GM19324 (cell line): ENCODE results near the gene CARD14.
"Not testable (repeated sequence)": the region's sequence is repeated elsewhere in the genome, so short reads cannot be mapped to it uniquely, and the experiment has no call there.

Experiments
- ATAC-seq: cut with Tn5 transposase; IDR thresholded peaks from one replicate; pipeline ENCODE4 v1.9.1; 2021; ENCODE audit warnings: mild to moderate bottlenecking, moderate library complexity; ENCODE audit not compliant: unreplicated experiment, low FRiP score

CARD14 gene

GRCh38 chr17:80222376-80223141 is 52.7 kb downstream of the CARD14 start:
- ATAC-seq = no peak

- no peak for ATAC-seq
Observed at GRCh38 chr17:80223142-80223815, 53.4 kb downstream of the CARD14 start.

DNA sequence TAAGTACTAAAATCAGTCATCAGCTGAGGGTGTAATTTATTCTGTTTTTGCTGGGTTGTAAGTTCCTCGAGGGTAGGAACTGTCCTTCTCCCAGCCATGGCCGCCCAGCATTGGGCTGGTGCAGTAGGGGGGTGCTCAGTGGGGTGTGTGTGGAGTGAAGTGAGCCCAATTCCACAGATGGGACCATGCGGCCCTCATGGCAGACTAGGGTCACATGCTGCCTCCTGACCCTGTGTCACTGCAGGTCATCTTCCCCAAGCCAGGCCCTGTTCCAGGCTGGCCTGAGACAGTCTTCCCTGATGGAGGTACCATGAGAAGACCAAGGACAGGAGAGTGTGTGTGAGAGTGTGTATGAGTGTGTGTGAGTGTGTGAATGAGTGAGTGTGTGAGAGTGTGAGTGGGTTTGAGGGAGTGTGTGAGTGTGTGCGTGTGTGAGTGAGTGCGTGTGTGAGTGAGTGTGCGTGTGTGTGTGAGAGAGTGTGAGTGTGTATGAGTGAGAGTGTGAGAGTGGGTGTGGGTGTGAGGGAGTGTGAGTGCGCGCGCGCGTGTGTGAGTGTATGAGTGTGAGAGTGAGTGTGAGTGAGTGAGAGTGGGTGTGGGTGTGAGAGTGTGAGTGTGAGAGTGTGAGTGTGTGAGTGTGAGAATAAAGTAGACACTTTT is 54.1 kb downstream of the CARD14 start:
- ATAC-seq = no peak

- ATAC-seq = no peak
Observed at GRCh38 chr17:80224683-80225082, 54.9 kb downstream of the CARD14 start.

GRCh38 chr17:80225230-80225629 is 55.4 kb downstream of the CARD14 start:
- ATAC-seq = no peak

DNA sequence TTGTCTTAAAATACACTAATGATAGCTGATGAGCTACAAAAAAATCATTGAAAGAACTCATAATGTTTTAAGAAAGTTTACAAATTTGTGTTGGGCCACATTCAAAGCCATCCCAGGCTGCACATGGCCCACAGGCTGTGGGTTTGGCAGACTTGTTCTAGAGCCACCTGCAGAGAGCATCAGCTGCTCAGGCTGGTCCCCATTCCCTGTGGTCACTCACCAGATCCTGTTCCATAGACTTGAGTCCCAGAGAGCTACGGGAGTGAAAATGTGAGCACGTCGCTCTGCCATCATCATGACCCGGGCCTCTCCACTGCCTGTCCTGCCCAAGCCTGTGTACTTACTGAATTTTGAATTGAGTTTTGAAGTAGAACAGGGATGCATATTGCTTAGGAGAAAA is 57.3 kb downstream of the CARD14 start:
- ATAC-seq = no peak

DNA sequence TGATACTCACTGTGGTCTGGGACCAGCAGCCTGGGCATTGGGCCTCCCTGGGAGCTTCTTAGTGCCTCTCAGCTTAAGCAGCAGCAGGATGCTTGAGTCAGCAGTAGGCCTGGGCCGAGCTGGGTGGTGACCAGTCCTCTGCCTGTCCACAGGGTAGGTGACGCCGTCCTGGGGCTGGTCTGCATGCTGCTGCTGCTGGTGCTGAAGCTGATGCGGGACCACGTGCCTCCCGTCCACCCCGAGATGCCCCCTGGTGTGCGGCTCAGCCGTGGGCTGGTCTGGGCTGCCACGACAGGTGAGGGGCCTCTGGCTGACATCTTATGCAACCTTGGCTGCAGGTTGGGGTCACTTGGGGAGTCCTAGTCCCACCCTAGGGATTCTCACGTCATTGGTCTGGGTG is 57.8 kb downstream of the CARD14 start:
- ATAC-seq = no peak

- ATAC-seq = no peak
Observed at GRCh38 chr17:80228477-80228876, 58.6 kb downstream of the CARD14 start.

DNA sequence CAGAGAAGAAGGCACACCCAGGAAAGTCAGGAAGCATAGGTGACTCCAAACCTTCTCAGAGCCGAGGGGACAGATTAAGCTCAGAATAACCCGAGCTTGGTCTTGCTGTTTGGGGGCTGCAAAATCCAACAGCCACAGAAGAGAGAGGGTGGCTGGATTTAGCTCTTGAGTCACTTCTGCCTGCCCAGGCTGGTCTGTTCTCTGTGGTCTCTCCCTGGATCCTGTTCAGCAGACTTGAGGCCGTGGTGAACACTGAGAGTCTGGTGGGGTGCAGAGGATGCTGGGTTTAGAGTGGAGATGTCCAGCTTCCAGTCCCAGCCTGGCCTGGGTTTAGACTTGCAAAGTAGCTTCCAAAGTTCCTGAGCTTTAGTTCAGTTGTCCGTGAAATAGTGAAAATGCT is 59.2 kb downstream of the CARD14 start:
- ATAC-seq = no peak

GRCh38 chr17:80232438-80232837 is 62.6 kb downstream of the CARD14 start:
- ATAC-seq = no peak

DNA sequence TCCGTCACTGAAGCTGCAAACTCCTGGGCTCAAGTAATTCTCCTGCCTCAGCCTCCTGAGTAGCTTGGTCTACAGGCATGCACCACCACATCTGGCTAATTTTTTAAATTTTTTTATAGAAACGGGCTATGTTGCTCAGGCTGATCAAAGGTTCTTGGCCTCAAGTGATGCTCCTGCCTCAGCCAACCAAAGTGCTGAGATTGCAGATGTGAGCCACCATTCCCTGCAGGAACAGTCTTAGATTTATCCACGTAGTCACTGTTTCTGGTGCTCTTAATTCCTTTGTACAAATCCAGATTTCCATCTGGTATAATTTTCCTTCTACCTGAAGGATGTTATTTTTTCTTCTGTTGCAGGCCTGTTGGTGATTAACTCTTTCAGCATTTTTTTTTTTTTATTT is 63.4 kb downstream of the CARD14 start:
- no peak for ATAC-seq

- no peak for ATAC-seq
Observed at GRCh38 chr17:80236911-80237310, 67.1 kb downstream of the CARD14 start.

- no peak for ATAC-seq
Observed at GRCh38 chr17:80237386-80237785, 67.6 kb downstream of the CARD14 start.

DNA sequence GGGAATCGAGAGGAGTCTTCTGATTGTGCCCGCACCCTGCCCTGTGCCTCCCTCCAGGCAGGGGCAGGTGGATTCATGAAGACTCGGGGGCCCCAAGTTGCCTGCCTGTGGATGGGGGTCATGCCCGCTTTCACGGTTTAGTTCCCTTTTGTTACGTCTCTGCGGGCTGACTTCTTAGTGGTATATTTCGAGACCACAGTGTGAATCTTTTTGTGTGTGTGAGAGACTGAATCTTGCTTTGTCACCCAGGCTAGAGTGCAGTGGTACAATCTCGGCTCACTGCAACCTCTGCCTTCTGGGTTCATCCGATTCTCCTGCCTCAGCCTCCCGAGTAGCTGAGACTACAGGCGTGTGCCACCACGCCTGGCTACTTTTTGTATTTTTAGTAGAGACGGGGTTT is 72.7 kb downstream of the CARD14 start:
- no peak for ATAC-seq

DNA sequence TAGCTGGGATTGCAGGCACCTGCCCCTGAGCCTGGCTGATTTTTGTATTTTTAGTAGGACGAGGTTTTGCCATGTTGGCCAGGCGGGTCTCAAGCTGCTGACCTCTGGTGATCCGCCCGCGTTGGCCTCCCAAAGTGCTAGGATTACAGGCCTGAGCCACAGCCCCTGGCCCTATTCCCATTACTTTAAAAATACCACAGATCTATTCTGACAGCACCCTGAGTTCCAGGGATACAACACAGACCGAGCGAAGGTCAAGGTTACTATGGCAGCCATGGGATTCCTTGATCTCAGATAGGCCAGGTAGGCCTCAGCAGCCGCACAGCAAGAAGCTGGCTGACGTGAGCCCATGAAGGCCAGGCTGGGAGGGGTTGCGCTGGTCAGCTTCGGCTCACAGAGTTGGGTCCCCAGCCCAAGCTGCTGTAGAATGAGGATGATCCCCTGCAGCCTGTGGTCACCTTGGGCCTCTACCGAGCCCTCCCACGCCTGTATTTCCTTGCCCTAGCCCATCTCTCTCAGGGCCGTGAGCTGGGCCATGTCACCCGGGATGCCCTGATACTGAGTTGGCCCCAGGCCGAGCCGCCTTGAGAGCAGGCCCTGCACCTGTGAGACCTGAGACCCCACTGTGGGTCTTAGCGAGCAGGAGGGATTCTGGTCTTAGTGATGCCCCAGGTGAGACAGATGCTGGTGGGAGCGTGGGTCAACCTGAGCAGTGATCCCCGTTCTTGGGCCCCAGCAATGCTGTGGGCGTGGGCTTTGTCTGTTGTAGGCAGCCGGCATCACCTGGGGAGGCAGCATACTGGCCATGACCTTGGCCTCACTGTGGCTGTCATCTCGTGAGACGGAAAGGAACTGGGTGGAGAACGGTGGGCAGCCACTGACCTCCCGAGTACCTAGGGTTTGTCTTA is 74.0 kb downstream of the CARD14 start:
- no peak for ATAC-seq

GRCh38 chr17:80244448-80244847 is 74.6 kb downstream of the CARD14 start:
- ATAC-seq = not testable (repeated sequence)

DNA sequence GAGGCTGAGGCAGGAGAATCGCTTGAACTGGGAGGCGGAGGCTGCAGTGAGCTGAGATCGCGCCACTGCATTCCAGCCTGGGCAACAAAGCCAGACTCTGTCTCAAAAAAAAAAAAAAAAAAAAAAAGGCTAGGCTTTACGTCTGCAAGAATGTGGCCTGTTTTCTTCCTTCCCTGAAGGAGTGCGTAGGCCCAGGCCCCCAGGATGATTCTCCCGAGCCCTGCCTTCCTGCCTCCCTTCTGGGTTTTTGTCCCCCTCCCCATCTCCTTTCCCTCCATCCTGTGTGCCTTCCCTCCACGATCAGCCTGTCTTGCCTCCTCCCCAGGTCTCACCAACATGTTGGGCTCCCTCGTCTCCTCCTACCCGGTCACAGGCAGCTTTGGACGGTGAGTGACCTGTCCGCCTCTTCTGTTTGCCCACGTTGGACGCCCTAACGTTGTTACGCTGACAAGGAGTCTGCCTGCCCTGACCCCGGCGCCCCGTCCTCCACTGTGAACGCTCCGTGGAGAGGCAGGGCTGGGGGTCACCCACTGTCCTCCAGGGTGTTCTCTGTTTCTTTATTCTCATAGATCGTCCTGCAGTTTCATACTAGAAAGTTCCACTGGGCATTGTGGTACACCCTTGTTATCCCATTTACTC is 75.2 kb downstream of the CARD14 start:
- ATAC-seq = no peak

GRCh38 chr17:80245566-80246265 is 75.9 kb downstream of the CARD14 start:
- ATAC-seq = no peak

DNA sequence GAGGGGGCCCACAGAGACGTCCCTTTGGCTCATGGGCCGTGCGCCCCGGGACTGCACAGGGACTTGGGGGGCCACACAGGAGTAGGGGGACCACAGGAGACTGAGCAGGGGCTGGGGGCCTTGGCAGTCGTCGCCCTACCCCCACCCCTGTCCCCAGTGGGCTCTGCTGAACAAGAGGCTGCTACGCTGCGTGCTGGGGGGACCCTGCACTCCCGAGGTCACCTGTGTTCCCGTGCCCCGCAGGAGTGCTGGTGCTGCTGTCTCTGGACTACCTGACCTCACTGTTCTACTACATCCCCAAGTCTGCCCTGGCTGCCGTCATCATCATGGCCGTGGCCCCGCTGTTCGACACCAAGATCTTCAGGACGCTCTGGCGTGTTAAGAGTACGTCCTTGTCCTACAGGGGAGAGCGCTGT is 76.4 kb downstream of the CARD14 start:
- no peak for ATAC-seq

DNA sequence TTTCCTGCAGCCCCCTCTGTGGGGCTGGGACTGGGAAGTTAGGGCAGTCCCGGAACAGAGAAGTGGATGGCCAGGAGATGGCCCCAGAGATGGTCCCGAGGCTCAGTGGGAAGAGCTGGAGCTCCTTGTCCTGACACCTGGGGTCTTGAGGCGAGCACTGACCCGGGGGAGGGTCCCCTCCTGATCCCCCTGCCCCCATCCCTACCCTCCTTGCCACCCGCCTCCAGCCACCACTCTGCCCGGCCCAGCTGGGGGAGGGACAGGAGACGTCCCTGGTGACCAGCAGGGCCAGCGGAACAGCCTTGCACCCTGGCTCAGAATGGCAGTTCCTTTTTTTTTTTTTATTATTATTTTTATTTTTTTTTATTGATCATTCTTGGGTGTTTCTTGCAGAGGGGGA is 76.9 kb downstream of the CARD14 start:
- ATAC-seq = no peak
